ENCODE data around the gene WFS1. TPM values are rescaled to one million over a fixed set of nuclear protein-coding genes. Genes with fewer than 3 reads are reported as not detected.

WFS1 gene
- total and polyA plus RNA-seq, 2 of the 13 experiments (the other 11 are each of a cell fraction or from before 2014, with no cell fraction given) = 39.1 to 42.2 TPM

- peak; percentile 18; the same call in 1 of the 2 replicates for TF ChIP-seq ZNF687 (CRISPR knock-in tag; IDR thresholded peaks at IDR 0.05)
- no peak for TF ChIP-seq GMEB2 (CRISPR knock-in tag; IDR thresholded peaks at IDR 0.05; ENCODE audit: low read depth)
- no peak for TF ChIP-seq MLLT10 (CRISPR knock-in tag; IDR thresholded peaks at IDR 0.05)
- TF ChIP-seq E2F1 (CRISPR knock-in tag; IDR thresholded peaks at IDR 0.05) = no peak
- TF ChIP-seq ZNF225 (CRISPR knock-in tag; IDR thresholded peaks at IDR 0.05) = no peak
- peak; percentile 62; the same call in 1 of the 2 replicates for TF ChIP-seq ZSCAN22 (CRISPR knock-in tag; IDR thresholded peaks at IDR 0.05)
- no peak for TF ChIP-seq ZBTB14 (CRISPR knock-in tag; IDR thresholded peaks at IDR 0.05)
- no peak for TF ChIP-seq ZNF224 (CRISPR knock-in tag; IDR thresholded peaks at IDR 0.05)
- TF ChIP-seq TCF12 (IDR thresholded peaks at IDR 0.05) = no peak
- TF ChIP-seq TCF12 (CRISPR knock-in tag; IDR thresholded peaks at IDR 0.05) = no peak
- no peak for TF ChIP-seq KLF15 (CRISPR knock-in tag; IDR thresholded peaks at IDR 0.05; ENCODE audit: borderline replicate concordance)
- no peak for TF ChIP-seq TAF15 (IDR thresholded peaks at IDR 0.05; ENCODE audit: low read depth, low read length, poor library complexity, severe bottlenecking)
- TF ChIP-seq ZNF772 (CRISPR knock-in tag; IDR thresholded peaks at IDR 0.05) = no peak
- TF ChIP-seq CBFB (CRISPR knock-in tag; IDR thresholded peaks at IDR 0.05) = no peak
- no peak for TF ChIP-seq ZFP91 (CRISPR knock-in tag; IDR thresholded peaks at IDR 0.05; ENCODE audit: borderline replicate concordance)
- TF ChIP-seq ZBTB8A (CRISPR knock-in tag; IDR thresholded peaks at IDR 0.05; ENCODE audit: borderline replicate concordance, low read depth) = no peak
- TF ChIP-seq ZNF616 (CRISPR knock-in tag; IDR thresholded peaks at IDR 0.05; ENCODE audit: low read depth) = no peak
- no peak for TF ChIP-seq TBX3 (IDR thresholded peaks at IDR 0.05; ENCODE audit: borderline replicate concordance)
These were observed 21.3 kb downstream of the WFS1 start (continued) for GRCh38 chr4:6290769-6291547.
